K562 (cell line): Measurements from ENCODE around the gene CHST15. TPM values are rescaled to one million over a fixed set of nuclear protein-coding genes. Genes with fewer than 3 reads are reported as not detected.

ENCODE experiments used
- ATAC-seq: fragments of 200-7000 bp; cut with Tn5 transposase; 3 replicates; pipeline ENCODE4 v1.9.1; 2020; ENCODE audit warnings: moderate library complexity
- BruUV-seq: library from RNA; stranded (reverse); fragments of 400-500 nt; replicated peaks from 2 replicates; lab custom pipeline; 2021; lab: Mats Ljungman, UMichigan
- CTCF ChIA-PET: fragments of 300-600 bp; formaldehyde crosslinking; extraction: SDS; loops from one replicate; lab custom pipeline; 2021; ENCODE audit warnings: low intra/inter-chr PET ratio; lab: Yijun Ruan, JAX
- POLR2A ChIA-PET: fragments of 300-600, 350-650 bp; sonication (Branson Sonifier 250); formaldehyde crosslinking; extraction: SDS; loops from one replicate; lab custom pipeline; 2021; ENCODE audit warnings: antibody characterized with exemption, inconsistent platforms; lab: Yijun Ruan, JAX
- DNase-seq, 4 experiments: peaks; one replicate each; pipeline versions ENCODE4 v3.0.0 to v3.0.0-alpha.2; 2011 to 2018; ENCODE audit warnings: low spot score in 3 of 4, mixed read lengths in 3 of 4; ENCODE audit errors: extremely low read depth in 1 of 4
- FAIRE-seq: peaks from 2 replicates; lab custom pipeline; 2011; peaks lifted over from hg19 to GRCh38; lab: Jason Lieb, UNC
- H2AFZ ChIP-seq: 2 replicates; pipeline ENCODE4 v1.6.0; 2011; ENCODE audit warnings: low read depth, low read length, control low read depth, inconsistent platforms
- H3K27ac ChIP-seq: fragments of 200-600 bp; 3 replicates; pipeline ENCODE4 v1.8.0; 2011; ENCODE audit warnings: low read depth, mild to moderate bottlenecking, control low read depth, inconsistent platforms, low read length, moderate library complexity, mixed read lengths; ENCODE audit errors: extremely low read depth
- H3K27me3 ChIP-seq, 2 experiments: fragments of 300-600 bp in 1 of 2; 2 replicates in 1 of 2; 3 replicates in 1 of 2; pipeline versions ENCODE4 v1.6.0 to v1.8.0; 2011; ENCODE audit warnings: inconsistent platforms in 2 of 2, low read length in 2 of 2, mild to moderate bottlenecking in 1 of 2, mixed read lengths in 1 of 2, moderate library complexity in 1 of 2; ENCODE audit not compliant: control insufficient read depth in 2 of 2, insufficient read depth in 2 of 2
- H3K36me3 ChIP-seq: fragments of 300-600 bp; 3 replicates; pipeline ENCODE4 v1.8.0; 2011; ENCODE audit warnings: mild to moderate bottlenecking, low read length, inconsistent platforms; ENCODE audit not compliant: control insufficient read depth, insufficient read depth
- H3K4me1 ChIP-seq, 2 experiments: fragments of 200-600 bp in 1 of 2; replicated peaks in 1 of 2; 2 replicates in 1 of 2; 3 replicates in 1 of 2; pipeline versions ENCODE4 v1.5.1 to v1.8.0; 2011; ENCODE audit warnings: inconsistent platforms in 2 of 2, low read length in 2 of 2, mild to moderate bottlenecking in 1 of 2, mixed read lengths in 1 of 2, moderate library complexity in 1 of 2; ENCODE audit not compliant: control insufficient read depth in 2 of 2, insufficient read depth in 2 of 2
- H3K4me2 ChIP-seq: 2 replicates; pipeline ENCODE4 v1.6.1; 2011; ENCODE audit warnings: low read length, control low read depth, inconsistent platforms, mixed read lengths; ENCODE audit not compliant: insufficient read depth
- H3K4me3 ChIP-seq: fragments of 200-600 bp; sonication (generic), shearing (Covaris generic); 2 replicates; pipeline ENCODE4 v1.5.1; 2016; ENCODE audit warnings: control low read depth, inconsistent platforms
- H3K79me2 ChIP-seq: fragments of 200-600 bp; 3 replicates; pipeline ENCODE4 v1.8.0; 2011; ENCODE audit warnings: low read length, inconsistent platforms; ENCODE audit not compliant: control insufficient read depth, insufficient read depth
- H3K9ac ChIP-seq, 2 experiments: 2 replicates each; pipeline versions ENCODE4 v1.6.0 to v1.6.1; 2011; ENCODE audit warnings: low read depth in 2 of 2, low read length in 2 of 2, control low read depth in 1 of 2, inconsistent platforms in 1 of 2, mild to moderate bottlenecking in 1 of 2, mixed read lengths in 1 of 2; ENCODE audit not compliant: insufficient read depth in 1 of 2
- H3K9me1 ChIP-seq: one replicate; pipeline ENCODE4 v1.6.0; 2011; ENCODE audit warnings: inconsistent platforms, mild to moderate bottlenecking, low read length, moderate library complexity; ENCODE audit not compliant: control insufficient read depth, insufficient read depth
- H3K9me3 ChIP-seq: replicated peaks from 2 replicates; pipeline ENCODE4 v1.5.1; 2011; ENCODE audit warnings: low read depth, low read length, inconsistent platforms; ENCODE audit not compliant: control insufficient read depth, insufficient read depth
- H4K20me1 ChIP-seq: replicated peaks from 2 replicates; pipeline ENCODE4 v1.6.1; 2011; ENCODE audit warnings: low read length, inconsistent platforms, mixed read lengths; ENCODE audit not compliant: control insufficient read depth, insufficient read depth
- ARHGAP35 ChIP-seq: fragments of 450-650 bp; IDR thresholded peaks from 2 replicates; pipeline ENCODE4 v1.6.1; 2018; ENCODE audit not compliant: partially characterized antibody
- EHMT2 ChIP-seq: fragments of 450-650 bp; IDR thresholded peaks from 2 replicates; pipeline ENCODE4 v1.6.1; 2018; ENCODE audit warnings: antibody characterized with exemption
- FOXA3 ChIP-seq, 2 experiments: fragments of 450-650 bp in 1 of 2; sonication (generic) in 1 of 2; formaldehyde crosslinking; IDR thresholded peaks in 1 of 2; conservative IDR thresholded peaks in 1 of 2; 2 replicates each; pipeline versions ENCODE4 v1.4.0 to v1.8.0; 2020 to 2022; ENCODE audit warnings: mild to moderate bottlenecking in 2 of 2, missing genetic modification reagents in 1 of 2
- GTF2F1 ChIP-seq: IDR thresholded peaks from 2 replicates; pipeline ENCODE4 v1.6.1; 2011; ENCODE audit warnings: low read depth, low read length, improper control_type of control experiment
- HNRNPH1 ChIP-seq: fragments of 200-400 bp; formaldehyde crosslinking; optimal IDR thresholded peaks from 2 replicates; pipeline ENCODE3; 2017; ENCODE audit warnings: low read depth, mild to moderate bottlenecking, low read length, moderate library complexity
- MECOM ChIP-seq: fragments of 250-450 bp; sonication (Bioruptor Pico); IDR thresholded peaks from 2 replicates; pipeline ENCODE4 v1.8.0; 2022; ENCODE audit warnings: inconsistent platforms
- MEIS2 ChIP-seq: fragments of 450-650 bp; IDR thresholded peaks from 2 replicates; pipeline ENCODE4 v1.6.1; 2014; ENCODE audit warnings: mild to moderate bottlenecking; ENCODE audit not compliant: partially characterized antibody
- MLLT1 ChIP-seq, 2 experiments: fragments of 450-650 bp; IDR thresholded peaks; 2 replicates each; pipeline ENCODE4 v1.6.1; 2016
- MYC ChIP-seq, 2 experiments: fragments of 250-450 bp in 1 of 2; sonication (Bioruptor Pico) in 1 of 2; IDR thresholded peaks; 2 replicates each; pipeline versions ENCODE4 v1.5.1 to v1.6.1; 2012 to 2021; ENCODE audit warnings: low read depth in 2 of 2, borderline replicate concordance in 1 of 2, improper control_type of control experiment in 1 of 2, low read length in 1 of 2, mild to moderate bottlenecking in 1 of 2, moderate library complexity in 1 of 2
- NR3C1 ChIP-seq: sonication (generic); formaldehyde crosslinking; IDR thresholded peaks from 2 replicates; pipeline ENCODE4 v1.8.1; 2022; ENCODE audit warnings: missing genetic modification reagents
- RBM15 ChIP-seq: fragments of 200-400 bp; formaldehyde crosslinking; IDR thresholded peaks from 2 replicates; pipeline ENCODE4 v1.6.1; 2018; ENCODE audit warnings: mild to moderate bottlenecking, low read length, moderate library complexity; ENCODE audit not compliant: insufficient read depth
- TAF9B ChIP-seq: fragments of 450-650 bp; IDR thresholded peaks from 2 replicates; pipeline ENCODE4 v1.6.1; 2018; ENCODE audit warnings: mild to moderate bottlenecking; ENCODE audit not compliant: partially characterized antibody
- TCF7 ChIP-seq: sonication (generic); IDR thresholded peaks from 2 replicates; pipeline ENCODE4 v1.6.1; 2016; ENCODE audit warnings: antibody characterized with exemption, borderline replicate concordance
- ZNF57 ChIP-seq: fragments of 450-650 bp; formaldehyde crosslinking; IDR thresholded peaks from 2 replicates; pipeline ENCODE4 v1.4.0; 2020; ENCODE audit warnings: mild to moderate bottlenecking, moderate library complexity
- ZNF696 ChIP-seq: fragments of 250-450 bp; sonication (Bioruptor Pico); conservative IDR thresholded peaks from 2 replicates; pipeline ENCODE4 v1.4.0; 2020; ENCODE audit warnings: mild to moderate bottlenecking, moderate library complexity
- WGBS: fragments of 100-300 bp; shearing (Covaris generic); methylation state at CpG from one replicate; pipeline ENCODE4 v1.1.6; 2016; ENCODE audit warnings: low coverage, mixed read lengths; ENCODE audit not compliant: insufficient coverage; ENCODE audit errors: missing lambda C conversion rate; 5-methylcytosine and 5-hydroxymethylcytosine counted together
- in situ Hi-C: fragments of 300-500 bp; cut with MboI; formaldehyde crosslinking; loops from 4 replicates; pipeline ENCODE4 v1.15.0; 2018; ENCODE audit warnings: inconsistent platforms, mixed read lengths
- intact Hi-C: fragments of 100-400 bp; cut with micrococcal nuclease; formaldehyde crosslinking; loops from 2 replicates; pipeline ENCODE4 v1.14.2; 2022
- polyA plus RNA-seq, 8 experiments: library from polyadenylated mRNA; depleted of rRNA in 4 of 8; stranded (reverse) in 5 of 8; unstranded in 3 of 8; fragments of >200 nt; fragmentation: Nextera tagmentation in 2 of 8; fragmentation: Illumina TruSeq in 1 of 8; extraction: Ambion mirVana in 2 of 8; extraction: Trizol in 1 of 8; gene quantifications; 2 replicates each; pipeline versions ENCODE4 v1.2.1 to v1.2.3, GENCODE V29; 2011 to 2014; ENCODE audit warnings: inconsistent platforms in 1 of 8, missing spikeins in 1 of 8
- total RNA-seq, 7 experiments: library from RNA; depleted of rRNA in 6 of 7; stranded (reverse); fragments of >200 nt in 6 of 7; fragmentation: Illumina TruSeq in 2 of 7; extraction: Trizol in 2 of 7; gene quantifications; 2 replicates each; pipeline versions ENCODE4 v1.2.1 to v1.2.3, GENCODE V29; 2011 to 2021; ENCODE audit warnings: low replicate concordance in 1 of 7
- TF ChIP-seq, protein P1 (sequence below): fragments of 450-650 bp; IDR thresholded peaks from one replicate; pipeline ENCODE4 v1.6.1; 2018; ENCODE audit warnings: mild to moderate bottlenecking, moderate library complexity; ENCODE audit not compliant: partially characterized antibody

CHST15 gene
- total and polyA plus RNA-seq, 9 of the 15 experiments (the other 6 are each of a cell fraction or from before 2014, with no cell fraction given), result 0.04 to 0.16 (median 0.08) TPM

DNA sequence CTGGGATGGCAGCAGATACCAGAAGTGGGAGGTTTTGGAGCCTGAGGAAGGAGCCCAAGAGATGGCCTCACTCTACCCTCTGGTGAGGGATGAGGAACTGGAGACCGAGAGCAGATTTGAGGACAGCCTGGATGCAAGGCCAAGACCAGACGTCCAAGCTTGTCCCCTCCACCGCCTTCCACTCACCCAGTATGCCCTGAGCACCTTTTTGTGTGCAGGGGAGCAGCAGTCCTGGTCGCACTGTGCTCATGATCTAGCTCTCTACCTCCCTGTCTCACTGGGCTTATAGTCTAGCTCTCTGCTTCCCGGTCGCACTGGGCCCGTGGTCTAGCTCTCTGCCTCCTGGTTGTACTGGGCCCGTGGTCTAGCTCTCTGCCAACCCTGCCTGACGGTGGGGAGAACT is 33.6 kb upstream of the CHST15 start:
- no peaks in the 10 kb centered on the region for H3K79me2 ChIP-seq
- no peak overlapping the region for H3K4me3 ChIP-seq
- H3K4me2 ChIP-seq, result no peak overlapping the region
- TF ChIP-seq HNRNPH1 (no peak), RBM15 (no peak), ZNF57 (no peak), NR3C1 (no peak), FOXA3 (CRISPR knock-in tag; conservative IDR thresholded peaks at IDR 0.05 in 1 of 2, IDR thresholded peaks at IDR 0.05 in 1 of 2) (no peak), ZNF696 (CRISPR knock-in tag) (no peak), MYC (IDR thresholded peaks at IDR 0.05; ENCODE audit: low read depth, low read length) (no peak), MYC (CRISPR knock-in tag; IDR thresholded peaks at IDR 0.05; ENCODE audit: borderline replicate concordance, low read depth) (no peak), TAF9B (no peak), MECOM (no peak), ARHGAP35 (no peak), GTF2F1 (no peak), EHMT2 (no peak), MLLT1 (IDR thresholded peaks at IDR 0.05) (no peak), TCF7 (no peak), MEIS2 (no peak)
- TF ChIP-seq, protein P1, sequence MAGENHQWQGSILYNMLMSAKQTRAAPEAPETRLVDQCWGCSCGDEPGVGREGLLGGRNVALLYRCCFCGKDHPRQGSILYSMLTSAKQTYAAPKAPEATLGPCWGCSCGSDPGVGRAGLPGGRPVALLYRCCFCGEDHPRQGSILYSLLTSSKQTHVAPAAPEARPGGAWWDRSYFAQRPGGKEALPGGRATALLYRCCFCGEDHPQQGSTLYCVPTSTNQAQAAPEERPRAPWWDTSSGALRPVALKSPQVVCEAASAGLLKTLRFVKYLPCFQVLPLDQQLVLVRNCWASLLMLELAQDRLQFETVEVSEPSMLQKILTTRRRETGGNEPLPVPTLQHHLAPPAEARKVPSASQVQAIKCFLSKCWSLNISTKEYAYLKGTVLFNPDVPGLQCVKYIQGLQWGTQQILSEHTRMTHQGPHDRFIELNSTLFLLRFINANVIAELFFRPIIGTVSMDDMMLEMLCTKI, result no peak
- intact Hi-C loops (no loop called here), in situ Hi-C loops (no loop called here)
- H3K4me1 ChIP-seq, result no peaks in the 10 kb centered on the region
- 4% methylated on average over 4 of the region's 9 CpGs for WGBS
- H3K27ac ChIP-seq, result no peak overlapping the region
- H3K36me3 ChIP-seq, result no peaks in the 10 kb centered on the region
- H3K9ac ChIP-seq, result no peak overlapping the region
- BruUV-seq, result no TSS peak
- no peaks in the 10 kb centered on the region for H3K9me1 ChIP-seq
- H3K9me3 ChIP-seq, result no peaks in the 10 kb centered on the region
- peaks cover 2 to 36% of the 10 kb centered on the region in 2 experiments; a peak in 3 of 5 replicates for H3K27me3 ChIP-seq
- H2AFZ ChIP-seq, result no peak overlapping the region
- DNase-seq (no peak), ATAC-seq (no peak), FAIRE-seq (no peak)
- ChIA-PET CTCF (no interaction called here), POLR2A (interaction anchor here (0.6 kb wide), 2 partner anchors 113 to 1326 kb away, joined by 3 read pairs; no protein-coding TSS in a partner anchor)
- H4K20me1 ChIP-seq, result no peaks in the 10 kb centered on the region
